HepG2 (cell line): ENCODE results near the gene METTL6. TPM values are rescaled to one million over a fixed set of nuclear protein-coding genes. Genes with fewer than 3 reads are reported as not detected.

Source experiments
- ATAC-seq: fragments of 200-7000 bp; cut with Tn5 transposase; 3 replicates; pipeline ENCODE4 v1.9.1; 2020; ENCODE audit warnings: mild to moderate bottlenecking, moderate library complexity
- BruUV-seq: library from RNA; stranded (reverse); fragments of 400-500 nt; replicated peaks from 2 replicates; lab custom pipeline; 2021; lab: Mats Ljungman, UMichigan
- CTCF ChIA-PET: fragments of 300-600 bp; formaldehyde crosslinking; extraction: SDS; loops from one replicate; lab custom pipeline; 2021; ENCODE audit warnings: low total read pairs, inconsistent platforms, low intra/inter-chr PET ratio; lab: Yijun Ruan, JAX
- POLR2A ChIA-PET: fragments of 350-600 bp; sonication (Branson Sonifier 250); formaldehyde crosslinking; loops from one replicate; lab custom pipeline; 2020; ENCODE audit warnings: antibody characterized with exemption, inconsistent platforms; lab: Yijun Ruan, JAX
- DNase-seq: peaks from one replicate; pipeline ENCODE4 v3.0.0-alpha.2; 2015; ENCODE audit warnings: low spot score
- FAIRE-seq: peaks from 3 replicates; lab custom pipeline; 2011; peaks lifted over from hg19 to GRCh38; lab: Jason Lieb, UNC
- H2AFZ ChIP-seq: one replicate; pipeline ENCODE4 v1.6.1; 2011; ENCODE audit warnings: low read length, inconsistent platforms
- H3K27ac ChIP-seq: fragments of 300-600 bp; 3 replicates; pipeline ENCODE4 v1.8.0; 2011; ENCODE audit warnings: mixed run types, mild to moderate bottlenecking, mixed read lengths, low read length, inconsistent platforms; ENCODE audit not compliant: insufficient read depth; ENCODE audit errors: extremely low read length
- H3K27me3 ChIP-seq, 2 experiments: fragments of 200-600 bp in 1 of 2; 2 replicates in 1 of 2; 3 replicates in 1 of 2; pipeline versions ENCODE4 v1.6.0 to v1.8.0; 2011; ENCODE audit warnings: low read length in 2 of 2, mild to moderate bottlenecking in 2 of 2, moderate library complexity in 2 of 2, inconsistent platforms in 1 of 2; ENCODE audit not compliant: insufficient read depth in 2 of 2, control insufficient read depth in 1 of 2
- H3K36me3 ChIP-seq, 2 experiments: fragments of 200-600 bp in 1 of 2; replicated peaks in 1 of 2; 2 replicates in 1 of 2; 3 replicates in 1 of 2; pipeline versions ENCODE4 v1.5.1 to v1.8.0; 2011; ENCODE audit warnings: low read length in 2 of 2, inconsistent platforms in 1 of 2; ENCODE audit not compliant: insufficient read depth in 2 of 2, control insufficient read depth in 1 of 2
- H3K4me1 ChIP-seq: 2 replicates; pipeline ENCODE4 v1.5.1; 2012; ENCODE audit warnings: low read length, inconsistent platforms; ENCODE audit not compliant: insufficient read depth
- H3K4me2 ChIP-seq: 2 replicates; pipeline ENCODE4 v1.6.0; 2011; ENCODE audit warnings: low read depth, low read length, inconsistent platforms
- H3K4me3 ChIP-seq, 3 experiments: fragments of 200-600 bp in 1 of 3; sonication (generic), shearing (Covaris generic) in 1 of 3; replicated peaks in 1 of 3; 2 replicates each; pipeline ENCODE4 v1.5.1; 2011 to 2016; ENCODE audit warnings: low read length in 3 of 3, inconsistent platforms in 2 of 3, low read depth in 2 of 3, mild to moderate bottlenecking in 2 of 3, control low read depth in 1 of 3, mixed read lengths in 1 of 3; ENCODE audit not compliant: insufficient read depth in 1 of 3
- H3K79me2 ChIP-seq: one replicate; pipeline ENCODE4 v1.6.1; 2011; ENCODE audit warnings: low read length, inconsistent platforms; ENCODE audit not compliant: insufficient read depth
- H3K9ac ChIP-seq: 2 replicates; pipeline ENCODE4 v1.6.0; 2011; ENCODE audit warnings: mild to moderate bottlenecking, low read depth, low read length, inconsistent platforms; ENCODE audit not compliant: insufficient read depth
- H3K9me3 ChIP-seq: 2 replicates; pipeline ENCODE4 v1.5.1; 2012; ENCODE audit warnings: mild to moderate bottlenecking, low read length
- H4K20me1 ChIP-seq: 2 replicates; pipeline ENCODE4 v1.6.0; 2011; ENCODE audit warnings: inconsistent platforms, mild to moderate bottlenecking, low read length, moderate library complexity; ENCODE audit not compliant: insufficient read depth
- MYNN ChIP-seq: sonication (generic); formaldehyde crosslinking; IDR thresholded peaks from 2 replicates; pipeline ENCODE4 v1.4.0; 2020; ENCODE audit warnings: mild to moderate bottlenecking, low read depth, missing genetic modification reagents
- WGBS: methylation state at CpG from one replicate; pipeline ENCODE4 v1.1.6; 2017; ENCODE audit warnings: low lambda C conversion rate; 5-methylcytosine and 5-hydroxymethylcytosine counted together
- in situ Hi-C: cut with HindIII; loops from 2 replicates; pipeline ENCODE4 v1.10.0; 2017; ENCODE audit warnings: low pct_unique_long_range_greater_than_20kb; ENCODE audit not compliant: extremely low pct_ligation_motif_present
- intact Hi-C: fragments of 100-400 bp; cut with micrococcal nuclease; formaldehyde crosslinking; loops from one replicate; pipeline ENCODE4 v1.10.0; 2022; ENCODE audit not compliant: unreplicated experiment
- polyA plus RNA-seq, 8 experiments: library from polyadenylated mRNA; depleted of rRNA in 3 of 8; stranded (reverse) in 7 of 8; unstranded in 1 of 8; fragments of >200 nt; fragmentation: Illumina TruSeq in 4 of 8; extraction: Trizol in 4 of 8; gene quantifications; 2 replicates each; pipeline versions ENCODE4 v1.2.1 to v1.2.3, GENCODE V29; 2011 to 2016; ENCODE audit warnings: low read depth in 4 of 8, missing spikeins in 1 of 8, mixed read lengths in 1 of 8; ENCODE audit not compliant: insufficient read depth in 1 of 8
- total RNA-seq, 5 experiments: library from RNA; depleted of rRNA; stranded (reverse); fragments of >200 nt; fragmentation: Illumina TruSeq; extraction: Trizol; gene quantifications; 2 replicates each; pipeline ENCODE4 v1.2.3, GENCODE V29; 2016; ENCODE audit warnings: low read depth in 1 of 5
- TF ChIP-seq, protein P1 (sequence below): sonication (generic); formaldehyde crosslinking; IDR thresholded peaks from 2 replicates; pipeline ENCODE4 v1.8.0; 2022; ENCODE audit warnings: missing genetic modification reagents, mild to moderate bottlenecking, inconsistent platforms, borderline replicate concordance
- TF ChIP-seq, protein P2 (sequence below): sonication (generic); formaldehyde crosslinking; IDR thresholded peaks from 2 replicates; pipeline ENCODE4 v1.4.0; 2020; ENCODE audit warnings: missing genetic modification reagents, mild to moderate bottlenecking, borderline replicate concordance
- TF ChIP-seq, protein P3 (sequence below): IDR thresholded peaks from 2 replicates; pipeline ENCODE4 v1.6.1; 2016

The METTL6 gene
- total and polyA plus RNA-seq, 2 of the 13 experiments (the other 11 are each of a cell fraction or from before 2014, with no cell fraction given), result 17.2 to 29.4 TPM

DNA sequence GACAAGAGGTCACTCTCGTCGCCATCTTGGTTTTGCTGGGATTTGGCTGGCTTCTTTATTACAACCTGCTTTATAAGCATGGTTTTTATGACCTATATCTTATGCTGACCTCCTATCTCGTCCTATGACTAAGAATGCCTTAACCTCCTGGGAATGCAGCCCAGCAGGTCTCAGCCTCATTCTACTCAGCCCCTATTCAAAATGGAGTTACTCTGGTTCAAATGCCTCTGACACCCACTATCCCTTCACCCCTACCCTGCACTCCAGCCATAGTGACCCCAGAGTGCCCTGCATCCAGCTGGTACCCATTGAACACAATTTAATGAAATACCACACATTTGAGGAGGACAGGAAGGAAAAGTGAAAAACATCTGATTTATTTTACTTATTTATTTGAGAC, 23.4 kb downstream of the METTL6 start:
- intact Hi-C loops, result loop anchor here (10.0 kb wide), 1 partner anchor 199 kb away; the partner anchor contains the start of gene CAPN7
- Histone ChIP-seq H3K4me2 (no peak overlapping the region), H4K20me1 (no peaks in the 10 kb centered on the region), H3K27me3 (no peaks in the 10 kb centered on the region), H3K27ac (no peak overlapping the region), H3K36me3 (no peaks in the 10 kb centered on the region), H3K9ac (no peak overlapping the region), H3K4me3 (no peak overlapping the region), H3K9me3 (no peaks in the 10 kb centered on the region), H2AFZ (no peak overlapping the region), H3K79me2 (no peaks in the 10 kb centered on the region), H3K4me1 (no peaks in the 10 kb centered on the region)
- FAIRE-seq, result no peak
- ChIA-PET CTCF (no interaction called here), POLR2A (no interaction called here)
- TF ChIP-seq, protein P1, sequence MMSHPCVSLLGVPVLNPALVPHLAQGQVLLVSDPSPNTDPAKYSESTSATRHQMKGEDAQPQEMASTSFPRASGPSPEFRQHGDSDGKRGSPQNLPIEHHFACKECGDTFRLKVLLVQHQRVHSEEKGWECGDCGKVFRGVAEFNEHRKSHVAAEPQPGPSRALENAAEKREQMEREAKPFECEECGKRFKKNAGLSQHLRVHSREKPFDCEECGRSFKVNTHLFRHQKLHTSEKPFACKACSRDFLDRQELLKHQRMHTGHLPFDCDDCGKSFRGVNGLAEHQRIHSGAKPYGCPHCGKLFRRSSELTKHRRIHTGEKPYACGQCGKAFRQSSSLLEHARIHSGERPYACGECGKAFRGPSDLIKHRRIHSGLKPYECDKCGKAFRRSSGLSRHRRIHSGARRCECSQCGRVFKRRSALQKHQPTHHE (CRISPR knock-in tag), result no peak
- TF ChIP-seq, protein P2, sequence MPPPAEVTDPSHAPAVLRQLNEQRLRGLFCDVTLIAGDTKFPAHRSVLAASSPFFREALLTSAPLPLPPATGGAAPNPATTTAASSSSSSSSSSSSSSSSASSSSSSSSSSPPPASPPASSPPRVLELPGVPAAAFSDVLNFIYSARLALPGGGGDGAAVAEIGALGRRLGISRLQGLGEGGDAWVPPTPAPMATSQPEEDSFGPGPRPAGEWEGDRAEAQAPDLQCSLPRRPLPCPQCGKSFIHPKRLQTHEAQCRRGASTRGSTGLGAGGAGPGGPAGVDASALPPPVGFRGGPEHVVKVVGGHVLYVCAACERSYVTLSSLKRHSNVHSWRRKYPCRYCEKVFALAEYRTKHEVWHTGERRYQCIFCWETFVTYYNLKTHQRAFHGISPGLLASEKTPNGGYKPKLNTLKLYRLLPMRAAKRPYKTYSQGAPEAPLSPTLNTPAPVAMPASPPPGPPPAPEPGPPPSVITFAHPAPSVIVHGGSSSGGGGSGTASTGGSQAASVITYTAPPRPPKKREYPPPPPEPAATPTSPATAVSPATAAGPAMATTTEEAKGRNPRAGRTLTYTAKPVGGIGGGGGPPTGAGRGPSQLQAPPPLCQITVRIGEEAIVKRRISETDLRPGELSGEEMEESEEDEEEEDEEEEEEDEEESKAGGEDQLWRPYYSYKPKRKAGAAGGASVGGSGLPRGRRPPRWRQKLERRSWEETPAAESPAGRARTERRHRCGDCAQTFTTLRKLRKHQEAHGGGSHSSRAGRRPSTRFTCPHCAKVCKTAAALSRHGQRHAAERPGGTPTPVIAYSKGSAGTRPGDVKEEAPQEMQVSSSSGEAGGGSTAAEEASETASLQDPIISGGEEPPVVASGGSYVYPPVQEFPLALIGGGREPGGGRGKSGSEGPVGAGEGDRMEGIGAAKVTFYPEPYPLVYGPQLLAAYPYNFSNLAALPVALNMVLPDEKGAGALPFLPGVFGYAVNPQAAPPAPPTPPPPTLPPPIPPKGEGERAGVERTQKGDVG (CRISPR knock-in tag), result no peak
- no peak for TF ChIP-seq MYNN (CRISPR knock-in tag)
- TF ChIP-seq, protein P3, sequence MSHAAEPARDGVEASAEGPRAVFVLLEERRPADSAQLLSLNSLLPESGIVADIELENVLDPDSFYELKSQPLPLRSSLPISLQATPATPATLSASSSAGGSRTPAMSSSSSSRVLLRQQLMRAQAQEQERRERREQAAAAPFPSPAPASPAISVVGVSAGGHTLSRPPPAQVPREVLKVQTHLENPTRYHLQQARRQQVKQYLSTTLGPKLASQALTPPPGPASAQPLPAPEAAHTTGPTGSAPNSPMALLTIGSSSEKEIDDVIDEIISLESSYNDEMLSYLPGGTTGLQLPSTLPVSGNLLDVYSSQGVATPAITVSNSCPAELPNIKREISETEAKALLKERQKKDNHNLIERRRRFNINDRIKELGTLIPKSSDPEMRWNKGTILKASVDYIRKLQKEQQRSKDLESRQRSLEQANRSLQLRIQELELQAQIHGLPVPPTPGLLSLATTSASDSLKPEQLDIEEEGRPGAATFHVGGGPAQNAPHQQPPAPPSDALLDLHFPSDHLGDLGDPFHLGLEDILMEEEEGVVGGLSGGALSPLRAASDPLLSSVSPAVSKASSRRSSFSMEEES, result no peak
- 93% methylated on average over 3 of the region's 3 CpGs for WGBS
- no TSS peak for BruUV-seq
- in situ Hi-C loops, result loop anchor here (10.0 kb wide), 2 partner anchors 199 to 299 kb away; partner anchors contain the start of gene CAPN7
- DNase-seq, result no peak
- ATAC-seq, result no peak
